Measurements from ENCODE around the gene MATN3.

Gene MATN3

DNA sequence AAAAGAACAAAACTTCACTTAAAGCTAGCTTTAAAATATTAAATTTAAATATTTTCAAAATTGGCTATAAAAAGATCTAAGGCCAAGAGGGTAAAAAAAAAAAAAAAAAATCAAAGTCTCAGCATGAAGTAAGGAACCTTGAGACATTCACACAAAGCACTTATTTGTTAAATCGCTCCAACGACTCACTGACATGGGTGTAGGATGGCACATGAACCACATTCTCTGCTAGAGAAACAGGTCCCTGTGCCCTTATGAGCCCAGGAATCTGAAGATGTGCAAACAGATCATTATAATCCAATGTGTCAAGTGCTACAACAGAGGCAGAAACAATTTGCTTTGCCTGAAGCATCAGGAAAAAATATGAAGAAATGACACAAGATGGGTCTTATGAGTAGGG, 25.2 kb upstream of the MATN3 start:
- no peak for DNase-seq (ENCODE audit: low read depth)

DNA sequence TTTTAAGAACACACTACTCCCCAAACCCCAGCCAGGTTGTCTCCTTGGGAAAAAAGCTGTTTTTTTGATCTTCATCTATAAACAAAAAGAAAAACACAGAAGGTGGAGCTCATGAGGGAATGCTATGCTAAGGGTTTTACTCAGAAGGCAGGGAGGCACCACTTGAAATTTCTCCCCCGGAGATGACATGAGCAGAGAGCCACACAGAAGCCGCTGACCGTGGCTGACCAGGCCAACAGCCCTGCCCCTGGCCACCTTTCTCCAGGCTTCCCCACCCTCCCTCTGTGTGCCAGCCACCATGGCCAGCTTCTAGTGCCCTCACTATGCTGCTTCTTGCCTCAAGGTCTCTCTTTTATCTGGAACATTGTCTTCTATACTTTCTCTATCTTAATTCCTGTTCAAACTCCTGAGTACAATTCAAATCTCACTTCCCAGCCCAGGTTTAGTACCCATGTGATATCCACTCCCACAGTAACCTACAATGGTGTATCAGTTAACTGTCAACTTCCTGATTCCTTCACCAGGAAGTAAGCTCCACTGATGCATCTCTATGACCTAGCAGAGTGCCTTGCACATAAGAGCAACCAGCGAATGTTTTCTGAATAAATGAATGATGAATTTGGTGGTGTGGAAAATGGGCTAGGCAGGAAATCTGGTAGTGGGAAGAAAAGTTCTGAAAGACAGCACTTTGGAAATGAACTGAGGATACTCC, 23.6 kb upstream of the MATN3 start:
- DNase-seq (ENCODE audit: low read depth) = no peak

GRCh38 chr2:20034821-20035220, 22.4 kb upstream of the MATN3 start:
- no peak for DNase-seq (ENCODE audit: low read depth)

- DNase-seq (ENCODE audit: low read depth) = no peak
These were observed 21.8 kb upstream of the MATN3 start for GRCh38 chr2:20034218-20034617.

DNA sequence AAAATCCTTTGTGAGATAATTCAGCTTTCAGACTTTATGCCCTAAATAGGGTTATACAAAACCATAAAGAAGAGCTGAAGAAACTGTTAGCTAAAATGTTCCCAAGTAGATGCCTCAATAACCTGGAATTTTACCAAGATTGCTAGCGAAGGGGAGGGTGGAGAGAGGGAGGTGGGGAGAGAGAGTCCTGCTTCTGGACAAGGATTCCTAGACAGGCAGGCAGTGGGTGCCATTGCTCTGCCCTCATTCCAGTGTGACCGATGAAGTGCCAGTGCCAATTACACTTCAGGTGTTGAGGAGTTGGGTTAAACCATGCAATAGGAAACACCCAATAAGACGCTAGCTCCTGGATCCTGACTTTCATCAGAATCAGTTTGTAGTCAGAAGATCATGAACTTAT, 20.9 kb upstream of the MATN3 start:
- no peak for DNase-seq (ENCODE audit: low read depth)

DNA sequence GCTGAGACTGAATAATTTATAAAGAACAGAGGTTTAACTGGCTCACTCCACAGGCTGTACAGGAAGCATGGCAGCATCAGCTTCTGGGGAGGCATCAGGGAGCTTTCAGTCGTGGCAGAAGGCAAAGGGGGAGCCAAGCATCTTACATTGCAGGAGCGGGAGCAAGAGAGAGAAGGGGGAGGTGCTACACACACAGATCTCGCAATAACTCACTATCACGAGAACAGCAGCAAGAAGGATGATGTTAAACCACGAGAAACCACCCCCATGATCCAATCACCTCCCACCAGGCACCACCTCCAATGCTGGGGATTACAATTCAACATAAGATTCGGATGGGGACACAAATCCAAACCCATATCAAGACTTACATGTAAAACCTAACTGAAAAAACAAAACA, 17.8 kb upstream of the MATN3 start:
- DNase-seq (ENCODE audit: low read depth) = no peak

DNA sequence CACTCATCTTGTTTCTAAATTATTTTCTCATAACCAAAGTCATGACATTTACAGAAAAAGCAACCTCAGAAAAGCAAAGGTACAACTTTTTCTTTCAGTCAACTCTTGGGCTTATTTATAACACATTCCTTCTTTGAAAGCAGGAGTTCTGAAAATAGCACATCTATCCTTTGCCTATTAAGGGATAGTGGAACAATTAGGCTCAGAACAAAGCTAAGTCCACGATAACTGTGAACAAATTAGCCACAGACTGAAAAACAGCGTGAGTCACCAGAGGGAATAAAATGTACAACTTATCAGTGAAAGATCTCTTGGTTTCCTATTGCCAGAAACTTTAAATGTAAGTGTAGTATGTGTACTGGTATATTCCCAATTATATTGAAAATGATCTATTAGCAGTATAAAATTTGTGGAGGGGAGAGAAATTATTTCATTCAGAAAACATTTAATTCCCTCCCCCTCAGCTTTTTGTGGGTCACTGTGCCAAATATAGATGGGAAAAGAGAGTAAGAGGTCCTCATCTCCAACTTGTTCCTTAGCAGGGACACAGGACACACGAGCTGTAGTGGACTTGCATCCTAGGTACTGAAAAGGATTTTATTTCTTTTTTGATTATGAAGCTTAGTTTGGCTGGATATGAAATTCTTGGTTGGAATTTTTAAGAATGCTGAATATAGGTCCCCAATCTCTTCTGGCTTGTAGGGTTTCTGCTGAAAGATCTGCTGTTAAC, 15.4 kb upstream of the MATN3 start:
- DNase-seq (ENCODE audit: low read depth) = no peak

DNA sequence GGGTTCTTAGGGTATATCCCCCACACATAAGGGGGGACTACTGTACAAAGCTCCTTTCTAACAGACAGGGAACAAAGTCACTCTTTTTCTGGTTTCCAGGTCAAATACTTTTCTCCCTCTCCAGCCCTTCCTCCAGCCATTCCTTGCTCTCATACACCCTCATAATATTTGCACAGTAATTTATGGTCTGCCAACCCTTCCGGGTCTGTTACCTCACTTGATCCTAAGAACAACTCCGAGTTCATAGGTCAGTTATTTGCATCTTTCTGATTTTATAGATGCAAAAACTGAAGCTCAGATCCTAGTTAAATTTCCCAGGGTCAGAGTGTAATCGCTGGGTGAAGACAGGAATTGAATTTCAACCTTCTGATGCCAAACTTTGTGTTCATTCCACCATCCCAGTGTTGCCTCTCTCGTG, 14.8 kb upstream of the MATN3 start:
- DNase-seq (ENCODE audit: low read depth) = no peak

- DNase-seq (ENCODE audit: low read depth) = no peak
These were observed 12.8 kb upstream of the MATN3 start for GRCh38 chr2:20025065-20025786.

GRCh38 chr2:20023688-20024087, 11.2 kb upstream of the MATN3 start:
- DNase-seq (ENCODE audit: low read depth) = no peak

DNA sequence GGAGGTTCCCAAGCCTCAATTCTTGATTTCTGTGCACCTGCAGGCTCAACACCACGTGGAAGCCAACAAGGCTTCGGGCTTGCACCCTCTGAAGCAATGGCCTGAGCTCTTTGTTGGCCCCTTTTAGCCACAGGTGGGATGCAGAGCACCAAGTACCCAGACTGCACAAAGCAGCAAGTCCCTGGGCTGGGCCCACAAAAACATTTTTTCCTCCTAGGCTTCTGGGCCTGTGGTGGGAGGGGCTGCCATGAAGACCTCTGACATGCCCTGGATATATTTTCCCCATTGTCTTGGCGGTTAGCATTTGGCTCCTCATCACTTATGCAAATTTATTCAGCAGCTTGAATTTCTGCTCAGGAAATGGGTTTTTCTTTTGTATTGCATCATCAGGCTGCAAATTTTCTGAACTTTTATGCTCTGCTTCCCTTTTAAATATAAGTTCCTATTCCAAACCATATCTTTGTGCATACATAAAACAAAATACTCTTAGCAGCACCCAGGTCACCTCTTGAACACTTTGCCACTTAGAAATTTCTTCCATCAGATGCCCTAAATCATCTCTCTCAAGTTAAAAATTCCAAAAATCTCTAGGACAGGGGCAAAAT, 9.0 kb upstream of the MATN3 start:
- DNase-seq (ENCODE audit: low read depth) = no peak

DNA sequence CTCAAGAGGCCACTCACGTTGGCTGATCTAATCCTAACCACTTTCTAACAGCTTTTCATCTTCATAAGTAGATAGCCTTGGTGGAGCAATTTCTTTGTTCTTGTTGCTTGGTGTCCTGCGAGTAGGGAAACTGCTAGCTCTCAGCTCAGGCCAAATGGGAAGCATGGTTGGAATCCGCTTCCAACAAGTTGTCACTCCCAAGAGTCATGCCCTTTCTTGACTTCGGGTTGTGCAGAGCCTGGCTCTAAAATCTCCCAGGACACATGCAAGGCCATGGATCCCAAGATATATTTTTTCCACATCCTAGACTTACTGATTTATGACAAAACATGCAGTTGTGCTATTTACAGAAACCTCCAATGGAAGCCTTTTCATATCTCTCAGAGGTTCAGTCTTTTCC, 7.3 kb upstream of the MATN3 start:
- DNase-seq (ENCODE audit: low read depth) = no peak

DNA sequence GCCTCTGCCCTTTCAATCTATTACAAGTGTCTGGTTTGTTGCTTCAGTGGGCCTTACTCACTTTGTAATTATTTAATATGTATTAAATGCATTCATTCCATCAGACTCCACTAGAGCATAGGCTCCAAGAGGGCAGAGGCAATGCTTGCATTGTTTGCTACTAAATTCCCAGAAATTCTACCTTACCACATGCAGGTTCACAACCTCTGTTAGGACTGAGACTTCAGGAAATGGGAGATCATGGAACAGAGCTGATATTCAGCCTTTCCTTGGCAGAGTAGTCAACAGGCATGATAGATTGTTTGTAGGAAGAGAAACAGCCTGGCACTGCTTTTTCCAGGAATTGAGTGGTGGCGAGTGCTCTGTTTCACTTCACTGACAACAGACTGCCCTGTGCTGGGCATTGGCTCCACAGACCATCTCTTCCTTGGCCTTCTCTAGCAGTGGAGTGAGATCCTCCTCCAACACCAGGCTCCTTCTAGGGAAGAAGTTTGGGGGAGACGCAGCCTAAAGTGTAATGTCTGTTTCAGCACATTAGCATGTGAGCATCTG, 6.2 kb upstream of the MATN3 start:
- DNase-seq (ENCODE audit: low read depth) = no peak

GRCh38 chr2:20016346-20016745, 3.9 kb upstream of the MATN3 start:
- DNase-seq (ENCODE audit: low read depth) = no peak

DNA sequence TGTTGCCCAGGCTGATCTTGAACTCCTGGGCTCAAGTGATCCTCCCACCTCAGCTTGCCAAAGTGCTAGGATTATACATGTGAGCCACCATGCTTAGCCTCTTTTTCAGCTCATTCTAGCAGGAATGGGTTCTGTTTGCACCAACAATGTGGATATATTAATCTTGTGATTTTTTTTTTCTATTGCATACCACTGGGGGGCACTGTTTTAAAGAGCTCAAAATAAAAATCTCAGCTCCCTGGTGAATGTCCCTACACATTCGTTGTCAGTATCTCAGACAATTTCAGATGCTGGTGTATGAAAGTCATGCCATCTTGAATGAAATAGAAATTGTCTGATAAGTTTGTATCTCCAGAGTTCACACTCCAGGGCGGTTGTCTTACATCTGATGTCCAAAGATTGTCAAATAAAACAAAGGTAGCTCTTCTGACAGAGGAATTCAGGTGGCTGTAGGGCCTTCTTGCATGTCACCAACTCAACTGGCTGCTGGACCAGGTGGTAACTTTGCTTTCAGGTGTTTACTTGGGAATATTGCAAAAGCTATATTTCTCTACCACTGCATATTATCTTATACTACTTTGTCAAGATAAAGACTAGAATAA, 3.1 kb upstream of the MATN3 start:
- DNase-seq (ENCODE audit: low read depth) = peak; percentile 40

GRCh38 chr2:20013126-20013849, 820 bp upstream of the MATN3 start:
- no peak for DNase-seq (ENCODE audit: low read depth)

GRCh38 chr2:20012032-20012281, 511 bp downstream of the MATN3 start:
- no peak for DNase-seq (ENCODE audit: low read depth)

- DNase-seq (ENCODE audit: low read depth) = no peak
These were observed 1.0 kb downstream of the MATN3 start for GRCh38 chr2:20011276-20012031.

GRCh38 chr2:20008703-20009102, 3.8 kb downstream of the MATN3 start:
- no peak for DNase-seq (ENCODE audit: low read depth)

DNA sequence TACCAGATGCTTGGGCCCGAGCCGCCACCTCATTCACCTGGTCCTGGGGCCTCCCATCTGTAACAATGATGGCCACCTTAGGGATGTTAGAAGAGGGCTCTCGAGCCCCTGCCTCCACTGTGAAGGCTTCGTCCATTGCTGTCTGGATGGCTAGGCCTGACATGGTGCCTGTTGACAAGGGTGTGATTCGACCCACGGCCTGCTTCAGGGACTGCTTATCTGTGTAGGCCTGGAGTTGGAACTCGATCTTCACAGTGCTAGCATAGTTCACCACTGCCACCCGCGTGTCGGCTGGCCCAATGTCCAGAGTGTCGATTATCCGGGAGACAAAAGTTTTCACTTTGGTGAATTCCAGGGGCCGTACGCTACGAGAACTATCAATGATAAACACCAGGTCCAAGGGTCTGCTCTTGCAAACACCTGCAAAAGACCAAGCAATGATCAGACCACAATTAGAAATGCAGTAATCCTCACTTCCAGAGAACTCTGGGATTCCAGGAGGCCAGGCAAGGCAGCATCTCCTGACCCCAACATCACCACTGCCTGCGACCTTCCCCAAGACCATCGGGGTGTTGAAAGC, 6.5 kb downstream of the MATN3 start:
- DNase-seq (ENCODE audit: low read depth) = no peak

Data from fibroblast of the conjunctiva (primary cell).